HCT116 (cell line): ENCODE data around the gene INPP4A. TPM values are rescaled to one million over a fixed set of nuclear protein-coding genes. Genes with fewer than 3 reads are reported as not detected.

Experiments
- ATAC-seq: fragments of 200-7000 bp; cut with Tn5 transposase; 2 replicates; pipeline ENCODE4 v1.9.1; 2020; ENCODE audit warnings: mild to moderate bottlenecking, moderate library complexity
- BruUV-seq: library from RNA; stranded (reverse); fragments of 400-500 nt; replicated peaks from 2 replicates; lab custom pipeline; 2021; lab: Mats Ljungman, UMichigan
- CTCF ChIA-PET: fragments of 300-600 bp; sonication (Branson Sonifier 250); formaldehyde crosslinking; loops from one replicate; lab custom pipeline; 2021; ENCODE audit warnings: antibody characterized with exemption; lab: Charles Lee
- POLR2A ChIA-PET: fragments of 300-600, 350-600 bp; sonication (Branson Sonifier 250); formaldehyde crosslinking; loops from one replicate; lab custom pipeline; 2021; ENCODE audit warnings: antibody characterized with exemption; lab: Charles Lee
- RAD21 ChIA-PET, 2 experiments: fragments of 300-600 bp; sonication (Branson Sonifier 250); formaldehyde crosslinking; loops; one replicate each; lab custom pipeline; 2023; ENCODE audit warnings: low total read pairs in 2 of 2; ENCODE audit not compliant: uncharacterized antibody in 2 of 2, unreplicated experiment in 2 of 2, low non-redundant PET in 1 of 2; lab: Charles Lee
- DNase-seq: peaks from one replicate; pipeline ENCODE4 v3.0.0-alpha.2; 2010; ENCODE audit warnings: low read depth, low spot score
- H2AFZ ChIP-seq: fragments of 200-600 bp; shearing (Covaris generic), sonication (generic); 2 replicates; pipeline ENCODE4 v1.6.1; 2017; ENCODE audit warnings: low read depth, mixed run types, mixed read lengths, antibody characterized with exemption, low read length; ENCODE audit not compliant: poor library complexity, severe bottlenecking
- H3K27ac ChIP-seq: 2 replicates; pipeline ENCODE4 v1.5.1; 2012; ENCODE audit warnings: low read depth, low read length
- H3K27me3 ChIP-seq: fragments of 200-600 bp; sonication (generic); 2 replicates; pipeline ENCODE4 v1.6.1; 2016; ENCODE audit warnings: mixed run types, low read length, mixed read lengths; ENCODE audit not compliant: insufficient read depth
- H3K36me3 ChIP-seq, 2 experiments: fragments of 200-500 bp in 1 of 2; fragments of 200-600 bp in 1 of 2; sonication (Bioruptor generic) in 1 of 2; sonication (generic) in 1 of 2; 2 replicates each; pipeline versions ENCODE4 v1.5.1 to v1.6.1; 2014 to 2016; ENCODE audit warnings: low read length in 2 of 2, inconsistent platforms in 1 of 2, mixed read lengths in 1 of 2, mixed run types in 1 of 2; ENCODE audit not compliant: insufficient read depth in 2 of 2, control insufficient read depth in 1 of 2
- H3K4me1 ChIP-seq, 2 experiments: fragments of 200-600 bp in 1 of 2; sonication (generic) in 1 of 2; 2 replicates each; pipeline versions ENCODE4 v1.5.1 to v1.6.1; 2012 to 2017; ENCODE audit warnings: low read length in 2 of 2, inconsistent platforms in 1 of 2, mild to moderate bottlenecking in 1 of 2, mixed read lengths in 1 of 2, mixed run types in 1 of 2, moderate library complexity in 1 of 2; ENCODE audit not compliant: insufficient read depth in 2 of 2, control insufficient read depth in 1 of 2
- H3K4me2 ChIP-seq: fragments of 200-600 bp; sonication (generic); 2 replicates; pipeline ENCODE4 v1.6.1; 2017; ENCODE audit warnings: mixed run types, low read length, mixed read lengths
- H3K4me3 ChIP-seq, 2 experiments: fragments of 200-600 bp in 1 of 2; sonication (generic) in 1 of 2; replicated peaks in 1 of 2; 2 replicates each; pipeline ENCODE4 v1.5.1; 2011 to 2016; ENCODE audit warnings: low read length in 2 of 2, control low read depth in 1 of 2, low read depth in 1 of 2, mild to moderate bottlenecking in 1 of 2, mixed read lengths in 1 of 2, mixed run types in 1 of 2
- H3K79me2 ChIP-seq: fragments of 200-600 bp; sonication (generic); 2 replicates; pipeline ENCODE4 v1.6.1; 2017; ENCODE audit warnings: mild to moderate bottlenecking, mixed run types, low read length, moderate library complexity, mixed read lengths; ENCODE audit not compliant: insufficient read depth
- H3K9ac ChIP-seq: fragments of 200-600 bp; sonication (generic); 2 replicates; pipeline ENCODE4 v1.6.1; 2016; ENCODE audit warnings: low read length, mixed read lengths
- H3K9me2 ChIP-seq: fragments of 200-600 bp; sonication (generic), shearing (Covaris generic); 2 replicates; pipeline ENCODE4 v1.6.1; 2017; ENCODE audit warnings: mixed run types, mild to moderate bottlenecking, moderate library complexity; ENCODE audit not compliant: insufficient read depth
- H3K9me3 ChIP-seq, 2 experiments: fragments of 200-500 bp in 1 of 2; fragments of 200-600 bp in 1 of 2; sonication (Bioruptor generic) in 1 of 2; sonication (generic) in 1 of 2; 2 replicates each; pipeline ENCODE4 v1.6.1; 2014 to 2017; ENCODE audit warnings: low read length in 2 of 2, mixed read lengths in 2 of 2, inconsistent platforms in 1 of 2, low read depth in 1 of 2, mild to moderate bottlenecking in 1 of 2, mixed run types in 1 of 2, moderate library complexity in 1 of 2; ENCODE audit not compliant: control insufficient read depth in 1 of 2, insufficient read depth in 1 of 2
- H4K20me1 ChIP-seq: fragments of 200-600 bp; sonication (generic), shearing (Covaris generic); 2 replicates; pipeline ENCODE4 v1.6.1; 2017; ENCODE audit warnings: mixed run types, mild to moderate bottlenecking, moderate library complexity; ENCODE audit not compliant: insufficient read depth
- CBX3 ChIP-seq: IDR thresholded peaks from 2 replicates; pipeline ENCODE4 v1.6.1; 2012; ENCODE audit warnings: low read depth
- CTCF ChIP-seq, 3 experiments: fragments of 200-600 bp in 1 of 3; sonication (generic) in 1 of 3; IDR thresholded peaks in 2 of 3; conservative IDR thresholded peaks in 1 of 3; 2 replicates each; pipeline ENCODE4 v1.5.1; 2012 to 2017; ENCODE audit warnings: low read depth in 2 of 3, low read length in 2 of 3, antibody characterized with exemption in 1 of 3, borderline replicate concordance in 1 of 3, control low read depth in 1 of 3, mild to moderate bottlenecking in 1 of 3, mixed read lengths in 1 of 3, mixed run types in 1 of 3, moderate library complexity in 1 of 3; ENCODE audit not compliant: insufficient read depth in 1 of 3
- EGR1 ChIP-seq: IDR thresholded peaks from 2 replicates; pipeline ENCODE4 v1.6.1; 2012; ENCODE audit warnings: low read depth
- ELF1 ChIP-seq: IDR thresholded peaks from 2 replicates; pipeline ENCODE4 v1.6.1; 2012; ENCODE audit warnings: low read depth, borderline replicate concordance
- EZH2 ChIP-seq: fragments of 200-600 bp; sonication (generic); IDR thresholded peaks from 2 replicates; pipeline ENCODE4 v1.6.1; 2017; ENCODE audit warnings: antibody characterized with exemption, mixed run types
- MAX ChIP-seq: IDR thresholded peaks from 2 replicates; pipeline ENCODE4 v1.6.1; 2012
- POLR2A ChIP-seq: IDR thresholded peaks from 2 replicates; pipeline ENCODE4 v1.7.0; 2011; ENCODE audit warnings: borderline replicate concordance; ENCODE audit not compliant: insufficient read depth, insufficient read length; ENCODE audit errors: extremely low read depth
- POLR2AphosphoS5 ChIP-seq: IDR thresholded peaks from 2 replicates; pipeline ENCODE4 v1.6.1; 2011; ENCODE audit warnings: mild to moderate bottlenecking, low read depth, low read length, moderate library complexity
- REST ChIP-seq: IDR thresholded peaks from 2 replicates; pipeline ENCODE4 v1.6.1; 2012; ENCODE audit warnings: low read depth
- SP1 ChIP-seq: IDR thresholded peaks from 2 replicates; pipeline ENCODE4 v1.6.1; 2012; ENCODE audit warnings: low read depth
- SRF ChIP-seq: IDR thresholded peaks from 2 replicates; pipeline ENCODE4 v1.6.1; 2012; ENCODE audit warnings: low read depth
- YY1 ChIP-seq: IDR thresholded peaks from 2 replicates; pipeline ENCODE4 v1.6.1; 2011; ENCODE audit warnings: low read length, low read depth, moderate library complexity, mild to moderate bottlenecking; ENCODE audit not compliant: insufficient replicate concordance; ENCODE audit errors: extremely low read depth
- ZFX ChIP-seq: fragments of 450-650 bp; IDR thresholded peaks from 2 replicates; pipeline ENCODE4 v1.6.1; 2017
- intact Hi-C: fragments of 100-400 bp; cut with micrococcal nuclease; formaldehyde crosslinking; loops from 2 replicates; pipeline ENCODE4 v1.10.0; 2022
- total RNA-seq: library from RNA; stranded (reverse); gene quantifications from one replicate; pipeline ENCODE4 v1.2.1, GENCODE V29; 2021; ENCODE audit not compliant: unreplicated experiment
- TF ChIP-seq, protein P1 (sequence below): IDR thresholded peaks from 2 replicates; pipeline ENCODE4 v1.6.1; 2012

The INPP4A gene
- total RNA-seq, 1 experiment from 2014 or later = 18.5 TPM

DNA sequence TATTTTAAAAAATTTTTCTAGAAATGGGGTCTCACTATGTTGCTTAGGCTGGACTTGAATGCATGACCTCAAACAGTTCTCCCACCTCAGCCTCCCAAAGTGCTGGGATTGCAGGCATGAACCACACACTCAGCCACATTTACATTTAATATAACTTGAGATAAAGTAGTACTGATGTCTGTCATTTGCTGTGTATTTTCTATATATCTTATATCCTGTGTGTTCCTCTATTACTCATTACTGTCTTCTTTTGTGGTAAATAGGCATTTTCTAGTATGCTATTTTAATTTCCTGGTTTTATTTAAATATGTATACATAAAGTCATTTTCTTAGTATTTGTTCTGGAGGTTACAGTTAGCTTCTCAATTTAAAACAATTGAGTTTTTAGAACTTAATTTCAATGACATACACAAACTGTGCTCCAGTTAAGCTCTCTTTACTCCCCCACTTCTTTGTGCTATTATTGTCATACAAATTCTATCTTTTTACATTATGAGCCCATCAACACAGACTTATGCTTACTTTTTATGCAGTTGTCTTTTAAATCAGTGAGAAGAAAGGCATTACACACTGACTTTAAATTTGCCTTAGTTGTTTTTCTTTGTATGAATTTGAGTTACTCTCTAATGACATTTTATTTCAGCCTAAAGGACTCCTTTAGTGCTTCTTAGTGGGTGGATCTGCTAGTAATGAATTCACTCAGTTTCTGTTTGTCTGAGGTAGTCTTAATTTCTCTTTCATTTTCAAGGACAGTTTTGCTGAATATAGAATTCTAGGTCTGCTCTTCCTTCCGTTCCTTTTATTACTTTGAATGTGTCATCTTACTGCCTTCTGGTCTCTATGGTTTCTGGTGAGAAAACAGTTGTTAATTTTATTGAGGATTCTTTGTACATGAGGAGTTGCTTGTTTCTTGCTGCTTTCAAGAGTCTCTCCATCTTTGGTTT lies 6.2 kb upstream of the INPP4A start:
- H2AFZ ChIP-seq = no peak overlapping the region
- no peak overlapping the region for H3K27ac ChIP-seq
- no peak overlapping the region for H3K9ac ChIP-seq
- no TSS peak for BruUV-seq
- peaks cover 0 to 4% of the 10 kb centered on the region in 2 experiments; a peak in 1 of 4 replicates for H3K4me1 ChIP-seq
- POLR2A ChIA-PET = no interaction called here
- H3K79me2 ChIP-seq = no peaks in the 10 kb centered on the region
- H3K4me2 ChIP-seq = no peak overlapping the region
- DNase-seq = no peak
- ATAC-seq = no peak
- H3K4me3 ChIP-seq = no peak overlapping the region
- RAD21 ChIA-PET = no interaction called here
- H4K20me1 ChIP-seq = no peaks in the 10 kb centered on the region
- TF ChIP-seq EGR1 (no peak), ELF1 (no peak), MAX (no peak), SP1 (no peak), YY1 (no peak), POLR2AphosphoS5 (no peak), CTCF (IDR thresholded peaks at IDR 0.05 in 2 of 3, conservative IDR thresholded peaks at IDR 0.05 in 1 of 3; ENCODE audit: borderline replicate concordance in 1 of 3, insufficient read depth in 1 of 3, low read depth in 2 of 3, low read length in 2 of 3) (no peak), CBX3 (no peak), REST (no peak), EZH2 (no peak), ZFX (no peak), SRF (no peak), POLR2A (no peak)
- TF ChIP-seq, protein P1, sequence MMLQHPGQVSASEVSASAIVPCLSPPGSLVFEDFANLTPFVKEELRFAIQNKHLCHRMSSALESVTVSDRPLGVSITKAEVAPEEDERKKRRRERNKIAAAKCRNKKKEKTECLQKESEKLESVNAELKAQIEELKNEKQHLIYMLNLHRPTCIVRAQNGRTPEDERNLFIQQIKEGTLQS = no peak
- CTCF ChIA-PET = interaction anchor here (0.7 kb wide), 1 partner anchor 26 kb away, joined by 3 read pairs; no protein-coding TSS in a partner anchor
- no peaks in the 10 kb centered on the region for H3K27me3 ChIP-seq
- peaks cover 0 to 4% of the 10 kb centered on the region in 2 experiments; a peak in 1 of 4 replicates for H3K9me3 ChIP-seq
- H3K36me3 ChIP-seq = no peaks in the 10 kb centered on the region
- no peaks in the 10 kb centered on the region for H3K9me2 ChIP-seq
- intact Hi-C loops = no loop called here
